HG03108 (cell line): Measurements from ENCODE around the gene ACTA2.
"Not testable (repeated sequence)": the region's sequence is repeated elsewhere in the genome, so short reads cannot be mapped to it uniquely, and the experiment has no call there.

Source experiments
- ATAC-seq: cut with Tn5 transposase; IDR thresholded peaks from one replicate; pipeline ENCODE4 v1.9.1; 2021; ENCODE audit warnings: moderate library complexity; ENCODE audit not compliant: unreplicated experiment

ACTA2 gene

DNA sequence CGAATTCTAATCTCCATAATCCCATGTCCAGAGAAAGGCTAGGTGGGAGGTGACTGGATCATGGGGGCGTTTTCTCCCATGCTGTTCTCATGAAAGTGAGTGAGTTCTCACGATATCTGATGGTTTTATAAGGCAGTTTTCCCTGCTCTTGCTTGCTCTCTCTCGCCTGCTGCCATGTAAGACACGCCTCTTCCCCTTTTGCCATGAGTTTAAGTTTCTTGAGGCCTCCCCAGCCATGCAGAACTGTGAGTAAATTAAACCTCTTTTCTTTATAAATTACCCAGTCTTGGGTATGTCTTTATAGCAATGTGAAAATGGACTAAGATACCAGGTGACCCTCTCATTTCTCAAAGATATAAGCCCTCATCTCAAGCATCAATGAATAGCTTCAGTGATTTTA, 1.1 kb upstream of the ACTA2 start:
- no peak for ATAC-seq

DNA sequence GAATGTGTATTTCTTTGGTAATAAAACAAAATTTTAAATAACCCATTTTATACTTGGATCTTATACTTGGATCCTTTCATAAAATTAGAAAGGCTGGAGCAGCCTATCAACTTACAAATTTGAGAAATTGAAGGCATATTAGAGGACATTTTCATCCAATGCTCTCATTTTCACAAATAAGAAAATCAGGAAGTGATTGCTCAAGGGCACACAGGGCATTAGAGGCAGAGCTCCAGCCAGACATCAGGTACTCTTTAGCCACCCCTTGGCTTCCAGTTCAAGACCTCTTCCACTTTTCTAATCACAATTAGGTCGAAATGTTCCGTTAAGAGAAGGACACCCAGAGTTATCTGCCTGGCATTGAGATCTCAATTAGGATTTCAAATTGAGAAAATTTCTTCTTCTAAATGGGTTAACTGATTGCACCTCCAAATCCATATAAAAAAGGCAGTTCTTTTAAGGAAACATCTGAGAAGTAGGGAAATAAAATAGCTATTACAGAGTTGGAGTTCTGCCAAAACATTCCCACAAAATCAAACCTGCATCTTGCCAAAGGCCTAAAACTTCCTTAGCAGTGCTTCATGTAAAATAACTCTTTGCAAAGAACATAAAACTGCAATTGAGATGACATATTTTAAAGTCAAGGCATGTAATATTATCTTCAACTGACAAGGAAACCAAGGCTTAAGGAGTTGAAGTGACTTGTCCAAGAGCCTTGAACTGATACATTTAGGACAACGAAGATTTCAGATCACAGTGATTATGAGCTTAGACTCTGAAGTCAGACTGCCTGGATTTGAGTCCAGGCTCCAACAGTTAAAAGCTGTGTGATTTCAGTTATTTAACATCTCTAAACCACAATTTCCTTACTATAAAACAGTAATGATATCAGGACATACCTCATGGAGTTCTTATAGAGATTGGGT, 2.4 kb downstream of the ACTA2 start:
- ATAC-seq, result no peak

DNA sequence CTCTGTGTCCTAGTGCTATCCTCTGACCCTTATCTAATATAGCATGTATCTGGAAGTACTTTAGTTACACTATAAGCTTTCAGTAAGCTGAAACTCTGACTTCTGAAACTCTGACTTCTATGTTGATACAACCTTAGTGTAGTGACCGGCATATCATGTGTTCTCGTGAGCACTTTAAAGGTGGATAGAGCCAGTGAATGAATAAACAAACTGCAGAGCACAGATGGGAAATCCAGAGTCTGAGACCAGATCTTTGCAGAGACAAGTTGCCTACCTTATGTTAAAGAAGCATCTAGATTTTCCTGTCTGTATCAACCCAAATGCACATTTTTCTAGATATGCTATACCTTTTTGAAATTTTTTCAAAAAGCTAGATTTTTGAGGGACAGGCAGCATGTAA, 3.5 kb downstream of the ACTA2 start:
- no peak for ATAC-seq

DNA sequence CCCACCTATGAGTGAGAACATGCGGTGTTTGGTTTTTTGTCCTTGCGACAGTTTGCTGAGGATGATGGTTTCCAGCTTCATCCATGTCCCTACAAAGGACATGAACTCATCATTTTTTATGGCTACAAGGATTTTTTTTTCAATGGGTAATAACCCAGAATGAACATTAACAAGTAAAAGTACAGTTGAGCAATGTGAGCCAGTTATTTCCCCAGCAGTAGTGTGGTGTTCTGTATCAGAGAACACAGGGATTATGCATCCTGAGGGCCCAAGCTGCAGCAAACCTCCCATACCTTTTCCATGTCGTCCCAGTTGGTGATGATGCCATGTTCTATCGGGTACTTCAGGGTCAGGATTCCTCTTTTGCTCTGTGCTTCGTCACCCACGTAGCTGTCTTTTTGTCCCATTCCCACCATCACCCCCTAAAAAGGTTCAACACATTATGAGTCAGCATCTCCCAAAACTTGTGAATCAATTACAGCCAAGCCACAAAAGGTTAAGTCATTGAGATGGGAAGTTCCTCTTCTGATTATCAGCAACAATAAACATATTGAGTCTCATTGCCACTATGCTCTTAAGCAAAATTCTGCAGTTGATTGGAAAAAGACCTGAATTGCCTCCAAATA, 5.5 kb downstream of the ACTA2 start:
- ATAC-seq, result no peak

DNA sequence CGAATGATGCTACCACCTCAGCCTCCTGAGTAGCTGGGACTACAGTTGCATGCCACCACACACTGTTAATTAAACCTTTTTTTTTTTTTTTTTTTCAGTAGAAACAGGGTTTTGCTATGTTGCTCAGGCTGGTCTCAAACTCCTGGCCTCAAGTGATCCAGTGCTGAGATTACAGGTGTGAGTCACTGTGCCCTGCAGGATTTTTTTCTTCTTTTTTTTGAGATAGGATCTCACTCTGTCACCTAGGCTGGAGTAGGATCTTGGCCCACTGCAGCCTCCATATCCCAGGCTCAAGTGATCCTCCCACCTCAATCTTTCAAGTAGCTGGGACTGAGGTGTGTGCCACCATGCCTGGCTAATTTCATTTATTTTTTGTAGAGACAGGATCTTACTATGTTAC, 6.4 kb downstream of the ACTA2 start:
- ATAC-seq, result no peak

DNA sequence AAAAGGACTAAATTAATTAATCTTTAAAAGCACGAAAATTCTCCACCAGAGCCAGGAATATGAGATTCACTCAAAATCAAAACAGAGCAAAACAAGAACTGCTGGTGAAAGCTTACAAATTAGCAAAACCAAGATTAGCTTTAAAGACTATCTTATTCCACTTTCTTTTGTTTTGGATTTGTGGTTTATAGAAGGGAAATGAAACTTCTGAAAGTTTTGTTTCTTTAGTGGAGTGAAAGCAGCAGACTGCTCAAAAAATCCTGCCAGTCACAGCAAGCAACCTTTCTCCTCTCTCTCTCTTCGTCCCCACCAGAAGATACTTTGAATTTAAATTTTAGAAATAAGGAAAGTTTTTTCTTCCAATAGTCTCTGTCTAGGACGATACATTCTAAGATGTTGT, 7.8 kb downstream of the ACTA2 start:
- ATAC-seq, result no peak

DNA sequence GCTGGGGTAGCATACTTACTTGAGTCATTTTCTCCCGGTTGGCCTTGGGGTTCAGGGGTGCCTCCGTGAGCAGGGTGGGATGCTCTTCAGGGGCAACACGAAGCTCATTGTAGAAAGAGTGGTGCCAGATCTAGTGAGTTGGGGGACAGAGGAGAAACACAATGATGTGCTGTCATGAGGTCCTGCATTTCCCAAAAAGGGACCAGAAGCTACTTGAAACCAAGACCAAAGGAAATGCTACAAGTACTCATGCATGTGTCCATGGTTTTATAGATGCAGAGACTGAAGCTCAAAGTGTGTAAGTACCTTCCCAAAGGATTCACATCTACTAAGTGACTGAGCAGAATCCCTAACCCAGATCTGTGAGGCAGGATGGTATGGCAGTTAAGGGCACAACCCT, 8.8 kb downstream of the ACTA2 start:
- no peak for ATAC-seq

DNA sequence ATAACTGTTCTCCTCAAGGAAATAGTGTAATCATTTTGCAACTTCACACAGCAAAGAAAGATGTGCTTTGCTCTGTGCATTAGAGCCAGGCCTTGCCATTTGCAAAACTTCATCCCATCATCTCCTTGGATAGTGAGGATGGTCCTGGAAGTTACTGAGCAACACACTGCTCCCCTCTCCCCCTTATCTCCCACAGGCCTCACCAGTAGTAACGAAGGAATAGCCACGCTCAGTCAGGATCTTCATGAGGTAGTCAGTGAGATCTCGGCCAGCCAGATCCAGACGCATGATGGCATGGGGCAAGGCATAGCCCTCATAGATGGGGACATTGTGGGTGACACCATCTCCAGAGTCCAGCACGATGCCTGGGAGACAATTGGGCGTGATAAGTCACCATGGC, 11.5 kb downstream of the ACTA2 start:
- no peak for ATAC-seq

DNA sequence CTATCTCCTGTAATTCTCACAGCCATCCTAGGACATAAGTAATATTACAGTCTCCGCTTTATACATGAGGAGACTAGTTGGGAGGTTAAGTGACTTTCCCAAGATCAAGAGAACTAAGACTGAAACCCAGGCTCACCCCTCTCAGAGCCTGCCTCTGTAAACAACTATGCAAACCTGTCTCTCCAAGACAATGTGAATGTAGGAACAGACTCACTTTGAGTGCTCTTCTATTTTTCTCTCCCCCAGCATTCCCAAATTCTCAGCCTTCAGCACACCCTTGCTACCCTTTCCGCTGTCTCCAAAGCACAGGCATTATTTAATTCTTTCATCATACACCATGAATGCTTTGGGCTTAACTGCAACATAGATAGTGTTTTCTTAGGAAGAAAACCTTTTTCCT, 13.6 kb downstream of the ACTA2 start:
- no peak for ATAC-seq

DNA sequence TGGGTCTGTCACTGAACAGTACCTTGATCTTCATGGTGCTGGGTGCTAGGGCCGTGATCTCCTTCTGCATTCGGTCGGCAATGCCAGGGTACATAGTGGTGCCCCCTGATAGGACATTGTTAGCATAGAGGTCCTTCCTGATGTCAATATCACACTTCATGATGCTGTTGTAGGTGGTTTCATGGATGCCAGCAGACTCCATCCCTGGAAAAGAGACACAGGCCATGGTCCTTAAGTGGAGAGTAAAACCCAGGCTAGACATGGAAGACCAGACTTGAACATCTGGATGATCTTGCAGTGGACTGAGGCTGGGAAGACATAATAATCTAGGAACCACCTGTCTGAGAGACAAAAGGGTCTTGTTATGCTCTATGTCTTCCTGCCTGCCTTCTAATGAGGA, 14.5 kb downstream of the ACTA2 start:
- ATAC-seq, result no peak

DNA sequence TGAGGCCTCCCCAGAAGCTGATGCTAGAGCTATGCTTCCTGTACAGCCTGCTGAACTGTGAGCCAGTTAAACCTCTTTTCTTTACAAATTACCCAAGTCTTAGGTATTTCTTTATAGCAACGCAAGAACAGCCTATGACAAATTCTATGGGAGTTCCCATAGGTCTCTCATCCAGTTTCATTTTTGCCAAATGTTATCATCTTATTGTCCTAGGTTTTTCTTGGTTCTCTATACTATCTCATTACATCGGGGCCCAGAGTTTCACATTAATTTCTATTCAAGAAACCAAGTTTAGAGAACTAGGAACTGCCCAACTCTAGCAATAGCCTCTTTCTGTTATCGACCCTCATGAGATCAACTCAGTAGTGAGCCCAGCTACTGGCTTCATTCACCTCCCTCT, 15.9 kb downstream of the ACTA2 start:
- no peak for ATAC-seq

DNA sequence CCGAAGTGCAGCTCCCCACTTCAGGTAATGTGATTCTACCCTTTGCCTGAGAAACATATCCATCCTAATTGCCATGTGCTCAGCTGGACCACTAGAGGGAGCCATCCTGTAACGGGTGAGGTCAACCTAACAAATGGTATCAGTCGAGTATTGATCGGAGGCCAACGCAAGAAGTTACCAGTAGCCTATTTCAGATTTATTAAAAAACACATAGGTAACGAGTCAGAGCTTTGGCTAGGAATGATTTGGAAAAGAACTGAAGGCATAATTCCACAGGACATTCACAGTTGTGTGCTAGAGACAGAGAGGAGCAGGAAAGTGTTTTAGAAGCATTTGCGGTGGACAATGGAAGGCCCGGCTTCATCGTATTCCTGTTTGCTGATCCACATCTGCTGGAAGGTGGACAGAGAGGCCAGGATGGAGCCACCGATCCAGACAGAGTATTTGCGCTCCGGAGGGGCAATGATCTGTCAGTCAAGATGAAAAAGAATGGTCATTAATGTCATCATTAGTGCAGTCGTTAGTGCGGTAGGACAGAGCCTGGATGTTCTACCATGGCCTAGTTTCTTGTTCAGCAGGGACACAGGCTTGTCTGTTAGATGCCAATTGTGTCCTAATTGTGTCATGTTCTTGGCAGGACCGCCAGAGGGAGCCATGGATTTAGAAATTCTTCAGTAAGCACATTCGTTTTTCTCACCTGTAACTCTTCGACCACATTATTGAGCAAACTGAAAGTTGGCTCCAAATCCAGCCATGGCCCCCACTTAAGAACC, 17.5 kb downstream of the ACTA2 start:
- ATAC-seq, result peak; percentile 36

DNA sequence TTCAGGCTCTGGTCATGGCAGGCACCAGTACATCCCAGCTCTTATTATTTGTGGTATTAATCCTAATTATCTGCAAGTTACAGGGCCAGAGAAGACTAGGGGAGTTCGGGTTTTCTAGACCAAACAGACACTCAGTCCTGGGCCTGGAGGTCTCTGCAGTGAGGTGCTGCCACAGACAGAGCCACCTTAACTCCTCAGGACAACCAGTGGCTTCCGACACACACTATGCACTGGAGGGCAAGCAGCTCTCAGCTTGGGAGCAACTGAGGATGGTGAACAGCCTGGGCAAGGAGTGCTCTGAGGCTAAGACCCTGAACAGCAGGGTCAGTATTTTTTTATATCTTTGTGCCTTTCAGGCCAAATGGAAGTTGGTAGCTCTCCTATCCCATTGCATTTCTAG, 19.0 kb downstream of the ACTA2 start:
- no peak for ATAC-seq

DNA sequence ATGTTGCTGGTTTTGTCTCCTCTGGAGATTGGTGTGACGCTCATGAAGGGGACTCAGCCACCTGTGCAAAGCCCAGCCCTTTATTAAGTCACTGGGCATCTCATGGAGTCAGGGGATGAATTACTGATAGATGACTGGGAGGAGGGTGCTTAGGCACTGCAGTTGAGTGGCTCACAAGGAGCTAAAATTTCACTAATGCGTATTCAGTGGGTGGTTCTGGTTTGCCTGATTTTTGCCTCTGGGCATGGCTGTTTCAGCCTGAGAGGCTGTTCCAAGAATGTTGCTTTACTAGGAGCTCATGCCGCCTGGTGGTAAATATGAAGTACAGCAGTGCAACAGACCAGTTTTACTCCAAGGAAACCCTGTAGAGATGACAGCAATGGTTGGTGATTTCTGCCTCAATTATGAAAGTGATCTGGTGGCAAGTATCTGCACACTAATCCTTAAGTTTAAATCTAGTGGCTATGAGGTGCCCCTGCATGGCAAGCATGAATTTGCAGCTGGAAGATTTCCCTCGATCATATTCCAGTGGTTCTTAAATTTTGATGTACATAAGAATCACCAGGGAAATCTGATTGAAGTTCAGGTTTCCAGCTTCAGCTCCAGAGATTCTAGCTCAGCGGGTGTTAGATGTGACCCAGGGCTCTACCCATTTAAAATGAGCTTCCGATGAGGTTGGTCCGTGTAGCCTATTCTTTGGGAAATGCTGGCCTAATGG, 19.9 kb downstream of the ACTA2 start:
- peak; percentile 58 for ATAC-seq

DNA sequence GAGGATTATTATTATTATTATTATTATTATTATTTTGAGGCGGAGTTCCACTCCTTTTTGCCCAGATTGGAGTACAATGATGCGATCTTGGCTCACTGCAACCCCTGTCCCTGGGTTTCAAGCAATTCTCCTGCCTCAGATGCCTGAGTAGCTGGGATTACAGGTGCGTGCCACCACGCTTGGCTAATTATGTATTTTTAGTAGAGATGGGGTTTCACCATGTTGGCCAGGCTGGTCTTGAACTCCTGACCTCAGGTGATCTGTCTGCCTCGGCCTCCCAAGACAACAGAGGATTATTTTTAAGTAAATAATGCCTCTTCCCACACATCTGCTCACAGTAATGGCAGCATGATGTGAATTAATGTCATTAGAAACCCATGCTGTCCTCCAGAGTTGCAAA, 20.5 kb downstream of the ACTA2 start:
- ATAC-seq, result not testable (repeated sequence)

DNA sequence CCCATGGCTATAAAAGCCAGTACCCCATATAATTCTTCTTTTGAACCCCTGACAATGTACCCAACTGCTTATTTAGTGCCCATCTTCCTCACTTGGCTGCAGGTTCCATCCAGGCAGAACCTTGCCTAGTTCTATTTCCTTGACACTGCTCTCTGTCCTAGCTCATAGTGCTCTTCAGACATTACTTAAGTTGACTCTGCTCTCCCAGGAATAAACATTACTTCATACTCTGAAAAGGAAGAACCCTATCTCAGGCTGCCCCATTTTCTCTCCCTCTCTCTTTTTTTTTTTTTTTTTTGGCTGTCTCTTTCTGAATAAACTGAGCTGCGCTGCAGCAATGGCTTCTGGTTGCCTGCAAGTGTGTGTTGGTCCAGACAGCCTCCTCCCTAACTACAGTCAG, 21.0 kb downstream of the ACTA2 start:
- ATAC-seq, result no peak

DNA sequence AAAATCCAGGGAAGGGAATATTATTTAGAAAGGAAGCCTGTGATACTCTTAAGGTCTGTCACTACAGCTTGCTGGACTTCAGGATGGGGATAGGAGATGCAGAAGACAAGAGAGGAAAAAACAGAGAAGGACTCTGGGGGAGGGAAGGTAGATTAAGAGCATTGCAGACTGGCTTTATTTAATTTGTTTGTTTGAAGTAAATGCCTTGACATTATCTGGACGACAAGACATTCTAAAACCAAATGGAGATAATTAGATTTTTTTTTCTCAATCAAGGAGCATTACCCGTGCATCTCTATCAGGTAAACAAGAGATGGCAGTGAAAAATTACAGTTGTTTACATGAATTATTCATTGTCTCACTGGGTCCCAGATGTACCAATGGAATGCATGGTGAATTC, 24.3 kb downstream of the ACTA2 start:
- ATAC-seq, result no peak

DNA sequence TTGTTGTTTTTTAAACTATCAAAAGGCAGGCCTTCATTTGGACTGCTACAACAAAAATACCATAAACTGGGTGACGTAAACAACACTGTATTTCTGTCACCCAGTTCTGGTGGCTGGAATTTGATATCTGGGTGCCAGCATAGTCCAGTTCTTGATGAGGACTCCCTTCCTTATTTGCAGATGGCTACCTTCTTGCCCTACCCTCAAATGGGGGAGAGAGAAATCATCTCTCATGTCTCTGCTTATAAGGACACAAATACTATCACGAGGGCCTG, 25.2 kb downstream of the ACTA2 start:
- ATAC-seq, result no peak

DNA sequence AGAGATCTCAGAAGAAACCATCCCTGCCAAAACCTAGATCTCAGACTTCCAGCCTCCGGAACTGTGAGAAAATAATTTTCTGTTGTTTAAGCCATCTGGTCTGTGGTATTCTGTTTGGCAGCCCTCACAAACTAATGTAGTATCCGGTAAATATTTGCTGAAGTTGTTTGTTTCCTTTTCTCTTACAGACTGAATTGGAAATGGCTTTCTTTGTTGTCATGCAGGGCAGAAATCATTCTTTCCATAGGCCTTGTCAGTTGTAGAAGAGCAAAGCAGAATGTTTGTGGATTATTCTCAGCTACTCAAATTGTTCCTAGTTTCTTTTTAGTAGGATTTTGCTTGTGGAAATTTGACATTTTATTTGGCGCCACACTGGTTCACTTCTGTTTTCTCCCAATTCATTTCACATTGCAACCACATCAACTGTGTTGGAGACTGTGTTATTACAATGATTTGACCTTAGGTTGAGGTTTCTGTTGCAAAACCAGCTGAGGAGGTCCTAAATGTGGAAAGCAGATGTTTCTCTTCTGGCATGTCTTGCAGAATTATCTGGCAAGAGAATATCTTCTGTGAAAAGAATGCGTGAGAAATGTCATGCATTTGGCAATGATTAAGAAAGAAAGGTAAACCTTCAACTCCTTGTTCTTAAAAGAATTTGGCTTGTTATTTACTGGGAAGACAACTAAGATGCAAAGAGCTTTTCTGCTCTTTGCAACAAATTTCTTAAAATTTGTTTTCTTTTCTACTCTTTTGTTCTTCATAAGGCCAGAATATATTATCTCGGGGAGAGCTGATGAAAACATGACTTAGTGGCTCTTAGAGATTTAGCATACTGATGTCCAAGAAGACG, 25.8 kb downstream of the ACTA2 start:
- no peak for ATAC-seq

DNA sequence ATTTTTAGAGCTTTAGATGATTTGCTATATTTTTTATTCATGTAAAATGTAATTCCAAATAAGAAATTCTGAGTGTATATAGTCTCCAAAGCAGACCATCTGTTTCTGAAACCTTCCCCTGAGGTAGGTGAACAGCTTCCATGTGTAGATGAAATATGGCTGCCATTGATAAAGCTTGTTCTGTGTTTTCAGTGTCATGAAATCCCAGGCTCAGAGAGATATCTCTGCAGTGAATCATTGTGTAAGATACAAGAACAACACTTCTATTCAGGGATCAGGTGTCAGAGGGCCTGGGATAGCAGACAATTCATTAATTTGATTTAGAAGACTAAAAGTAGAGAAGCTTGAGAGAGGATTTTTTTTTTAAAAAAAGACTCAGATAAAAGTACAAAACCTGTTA, 29.1 kb downstream of the ACTA2 start:
- ATAC-seq, result no peak

DNA sequence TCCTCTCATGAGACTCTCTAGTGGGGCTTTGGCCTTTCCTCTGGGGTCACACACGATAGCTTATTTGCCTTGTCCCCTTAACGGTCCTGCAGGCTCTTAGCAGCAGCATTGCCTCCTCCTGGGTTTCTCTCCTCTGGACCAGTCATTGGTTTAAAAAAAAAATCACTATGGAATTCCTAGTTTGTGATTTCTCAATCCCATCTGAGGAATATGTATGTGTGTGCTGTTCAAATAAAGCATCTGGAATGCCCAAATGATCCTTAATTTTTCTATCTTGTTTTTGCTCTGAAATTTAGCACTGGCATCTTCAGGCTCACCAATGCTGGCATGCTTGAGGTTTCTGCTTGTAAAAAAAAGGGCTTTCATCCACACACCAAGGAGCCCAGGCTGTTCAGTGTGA, 30.5 kb downstream of the ACTA2 start:
- ATAC-seq, result no peak
